Lower leg skin (tissue), 4 donors: ENCODE measurements around the gene RHOA. TPM values are rescaled to one million over a fixed set of nuclear protein-coding genes. Genes with fewer than 3 reads are reported as not detected.
A peak's percentile ranks its signal among the peaks of the same experiment; 100 is the strongest.

Experiments used
- DNase-seq, 2 donors: peaks; one replicate each; pipeline ENCODE4 v3.0.0-alpha.2; 2019; ENCODE audit warnings: low spot score in 2 of 2
- H3K4me3 ChIP-seq: fragments of 200-600 bp; sonication (generic); 2 replicates; pipeline ENCODE4 v1.5.1; 2017; ENCODE audit warnings: mild to moderate bottlenecking, low read depth; ENCODE audit not compliant: poor library complexity, severe bottlenecking
- CTCF ChIP-seq, 3 donors: fragments of 450-650 bp; IDR thresholded peaks; one replicate each; pipeline ENCODE4 v1.5.1; 2016; ENCODE audit warnings: antibody characterized with exemption in 3 of 3, mild to moderate bottlenecking in 3 of 3, moderate library complexity in 2 of 3
- POLR2A ChIP-seq, 2 donors: fragments of 450-650 bp; IDR thresholded peaks; one replicate each; pipeline ENCODE4 v1.6.1; 2016 to 2017; ENCODE audit warnings: antibody characterized with exemption in 2 of 2, mild to moderate bottlenecking in 1 of 2, moderate library complexity in 1 of 2
- WGBS, 2 donors: methylation state at CpG; one replicate each; pipeline ENCODE4 v1.1.5; 2018; 5-methylcytosine and 5-hydroxymethylcytosine counted together
- intact Hi-C: fragments of 100-400 bp; cut with DNase I; formaldehyde crosslinking; loops from one replicate; pipeline ENCODE4 v1.15.0; 2023; ENCODE audit warnings: low total_unique reads
- total RNA-seq, 4 donors: library from RNA; depleted of rRNA; stranded (reverse); fragments of >200 nt; gene quantifications; one replicate each; pipeline ENCODE4 v1.1.0, GENCODE V29; 2016

RHOA gene
- total RNA-seq: 100 to 1,000 TPM; 266 to 511 (median 312) TPM

- TF ChIP-seq POLR2A (IDR thresholded peaks at IDR 0.05) (peak in 1 of 2 donors; percentile 1), CTCF (IDR thresholded peaks at IDR 0.05) (no peak)
- peak; percentile 100 for DNase-seq
- intact Hi-C loops: no loop called here
- peak within 1 kb of the TSS; percentile 83 for H3K4me3 ChIP-seq
- 0 to 1% methylated on average over 34 to 41 of the region's 62 CpGs for WGBS, 2 donors
Measured at GRCh38 chr3:49411968-49412631, at the start of gene RHOA, which contains the start of gene TCTA. TSS of gene RHOA (minus strand) at chr3:49411976. CDS start at chr3:49375589, 36,387 bp downstream. TSS of gene TCTA (plus strand) at chr3:49412423. CDS start at chr3:49412427, 4 bp downstream.

- H3K4me3 ChIP-seq: no peak overlapping the region
- WGBS, 2 donors: 84 to 97% methylated on average over 4 of the region's 4 CpGs
- TF ChIP-seq POLR2A (IDR thresholded peaks at IDR 0.05): no peak
- TF ChIP-seq CTCF (IDR thresholded peaks at IDR 0.05): no peak
- no peak for DNase-seq
- intact Hi-C loops: no loop called here
Measured at GRCh38 chr3:49460956-49461355, 49.2 kb upstream of the RHOA start.

- intact Hi-C loops: no loop called here
- no peak for TF ChIP-seq CTCF (IDR thresholded peaks at IDR 0.05)
- TF ChIP-seq POLR2A (IDR thresholded peaks at IDR 0.05): no peak
- H3K4me3 ChIP-seq: no peak overlapping the region
- no peak for DNase-seq
- WGBS, 2 donors: 77 to 79% methylated on average over 2 of the region's 2 CpGs
Measured at GRCh38 chr3:49460188-49460890, 48.6 kb upstream of the RHOA start.

- no peak overlapping the region for H3K4me3 ChIP-seq
- intact Hi-C loops: loop anchor here (10.0 kb wide), 1 partner anchor 472 kb away; no protein-coding TSS in a partner anchor
- 93 to 95% methylated on average over 3 of the region's 3 CpGs for WGBS, 2 donors
- TF ChIP-seq POLR2A (IDR thresholded peaks at IDR 0.05): no peak
- no peak for TF ChIP-seq CTCF (IDR thresholded peaks at IDR 0.05)
- DNase-seq: no peak
Measured at GRCh38 chr3:49456466-49456865, 44.7 kb upstream of the RHOA start.

GRCh38 chr3:49454898-49455681, 43.3 kb upstream of the RHOA start:
- DNase-seq: no peak
- H3K4me3 ChIP-seq: no peak overlapping the region
- WGBS, 2 donors: 53 to 57% methylated on average over 3 of the region's 3 CpGs
- intact Hi-C loops: loop anchor here (10.0 kb wide), 1 partner anchor 470 kb away; no protein-coding TSS in a partner anchor
- TF ChIP-seq CTCF (IDR thresholded peaks at IDR 0.05): no peak
- TF ChIP-seq POLR2A (IDR thresholded peaks at IDR 0.05): no peak
